ENCODE data around the gene NDUFB5. TPM values are rescaled to one million over a fixed set of nuclear protein-coding genes. Genes with fewer than 3 reads are reported as not detected.
A peak's percentile ranks its signal among the peaks of the same experiment; 100 is the strongest.

Gene NDUFB5
- 10 to 100 TPM; 70.4 to 88.1 TPM for total RNA-seq
- polyA plus RNA-seq (ENCODE audit: insufficient read depth, low read depth, low replicate concordance): 138 TPM
- long read RNA-seq, donor 1, full-length matches to known transcripts: 100 of 105 reads
- long read RNA-seq, donor 1, partial matches to known transcripts: 5 of 105 reads
- long read RNA-seq, donor 1, other reads (novel, unspliced or antisense): 0 of 105 reads
- long read RNA-seq, donor 2, full-length matches to known transcripts: 58 of 96 reads
- long read RNA-seq, donor 2, partial matches to known transcripts: 38 of 96 reads
- long read RNA-seq, donor 2, other reads (novel, unspliced or antisense): 0 of 96 reads

GRCh38 chr3:179604321-179605078 lies at the start of gene NDUFB5, which contains the start of gene MRPL47:
NDUFB5 (plus strand) TSS chr3:179604794; CDS start chr3:179604816, 22 bp downstream.
MRPL47 (minus strand) TSS chr3:179604638; CDS start chr3:179604624, 14 bp downstream.
- no peaks in the 10 kb centered on the region for H3K27me3 ChIP-seq
- no peaks in the 10 kb centered on the region for H3K36me3 ChIP-seq (ENCODE audit: low read depth, missing control alignments)
- 0% methylated on average over 29 to 45 of the region's 45 CpGs for WGBS, 2 donors
- peaks cover 7% of the 10 kb centered on the region for H3K4me1 ChIP-seq
- H3K9me3 ChIP-seq: no peaks in the 10 kb centered on the region
- TF ChIP-seq CTCF (IDR thresholded peaks at IDR 0.05) (no peak), POLR2A (IDR thresholded peaks at IDR 0.05) (peak; percentile 22)
- intact Hi-C loops (cut with DNase I; ENCODE audit: low total_unique reads): no loop called here
- peak within 1 kb of the TSS; percentile 75 to 83 for H3K4me3 ChIP-seq
- DNase-seq: peak; percentile 98
- H3K27ac ChIP-seq: peak within 1 kb of the TSS; percentile 89 to 92

GRCh38 chr3:179558742-179559364 lies 45.7 kb upstream of the NDUFB5 start:
- WGBS, 2 donors: 15 to 38% methylated on average over 3 of the region's 3 CpGs
- TF ChIP-seq POLR2A (IDR thresholded peaks at IDR 0.05) (no peak), CTCF (IDR thresholded peaks at IDR 0.05) (peak in 2 of 3 experiments; percentile 61 to 69)
- Histone ChIP-seq H3K27ac (no peak overlapping the region), H3K36me3 (ENCODE audit: low read depth, missing control alignments) (no peaks in the 10 kb centered on the region), H3K27me3 (no peaks in the 10 kb centered on the region), H3K4me3 (no peak overlapping the region), H3K4me1 (peaks cover 2% of the 10 kb centered on the region), H3K9me3 (no peaks in the 10 kb centered on the region)
- intact Hi-C loops (cut with DNase I; ENCODE audit: low total_unique reads): no loop called here
- peak; percentile 77 for DNase-seq

- no peak for DNase-seq
- H3K9me3 ChIP-seq: no peaks in the 10 kb centered on the region
- intact Hi-C loops (cut with DNase I; ENCODE audit: low total_unique reads): no loop called here
- H3K27ac ChIP-seq: no peak overlapping the region
- TF ChIP-seq POLR2A (IDR thresholded peaks at IDR 0.05) (no peak), CTCF (IDR thresholded peaks at IDR 0.05) (no peak)
- H3K36me3 ChIP-seq (ENCODE audit: low read depth, missing control alignments): no peaks in the 10 kb centered on the region
- H3K27me3 ChIP-seq: no peaks in the 10 kb centered on the region
- H3K4me1 ChIP-seq: peaks cover 4% of the 10 kb centered on the region
- WGBS, 2 donors: 80 to 91% methylated on average over 1 of the region's 1 CpG
- no peak overlapping the region for H3K4me3 ChIP-seq
These were observed 43.8 kb upstream of the NDUFB5 start for GRCh38 chr3:179560791-179561190.

- Histone ChIP-seq H3K27me3 (no peaks in the 10 kb centered on the region), H3K4me3 (peak within 1 kb of the TSS; percentile 85 to 93), H3K4me1 (peaks cover 4% of the 10 kb centered on the region), H3K36me3 (ENCODE audit: low read depth, missing control alignments) (no peaks in the 10 kb centered on the region), H3K27ac (peak within 1 kb of the TSS; percentile 91 to 93), H3K9me3 (no peaks in the 10 kb centered on the region)
- 0 to 2% methylated on average over 33 to 50 of the region's 55 CpGs for WGBS, 2 donors
- intact Hi-C loops (cut with DNase I; ENCODE audit: low total_unique reads): no loop called here
- peak; percentile 100 for DNase-seq
- TF ChIP-seq POLR2A (IDR thresholded peaks at IDR 0.05): no peak
- TF ChIP-seq CTCF (IDR thresholded peaks at IDR 0.05): no peak
These were observed 41.9 kb upstream of the NDUFB5 start, which contains the start of gene ACTL6A for GRCh38 chr3:179562591-179563270. ACTL6A (plus strand) TSS chr3:179562926; CDS start chr3:179563093, 167 bp downstream.
